ENCODE results near the gene OPCML.

GRCh38 chr11:133477251-133477625, 55.1 kb downstream of the OPCML start:
- no peak for TF ChIP-seq CTCF (IDR thresholded peaks at IDR 0.05)
- no peak for TF ChIP-seq POLR2A (IDR thresholded peaks at IDR 0.05)

All from lower leg skin (tissue), 3 donors.